ENCODE data around the gene CEMIP2.
A peak's percentile ranks its signal among the peaks of the same experiment; 100 is the strongest.

Gene CEMIP2

DNA sequence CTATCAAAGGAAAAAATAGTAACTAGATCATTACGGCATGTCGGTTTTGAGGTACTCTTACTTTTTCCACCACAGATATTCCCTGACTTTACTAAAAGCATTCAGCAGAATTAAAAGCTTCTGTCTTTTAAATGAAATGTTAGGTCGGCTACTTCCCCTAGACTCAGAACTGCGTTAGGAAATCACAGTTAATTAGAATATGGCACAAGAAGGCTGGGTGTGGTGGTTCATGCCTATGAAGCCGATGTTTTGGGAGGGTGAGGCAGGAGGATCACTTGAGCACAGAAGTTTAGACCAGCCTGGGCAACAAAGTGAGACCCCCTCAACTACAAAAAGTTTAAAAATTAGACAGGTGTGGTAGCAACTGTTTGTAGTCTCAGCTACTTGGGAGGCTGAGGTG is 24.4 kb downstream of the CEMIP2 start:
- DNase-seq (ENCODE audit: low read depth in 2 of 2), result no peak
- no peak overlapping the region for H3K4me3 ChIP-seq (replicated peaks in 1 of 2; ENCODE audit: low read depth in 2 of 2, low read length in 2 of 2)
- TF ChIP-seq, protein P1, sequence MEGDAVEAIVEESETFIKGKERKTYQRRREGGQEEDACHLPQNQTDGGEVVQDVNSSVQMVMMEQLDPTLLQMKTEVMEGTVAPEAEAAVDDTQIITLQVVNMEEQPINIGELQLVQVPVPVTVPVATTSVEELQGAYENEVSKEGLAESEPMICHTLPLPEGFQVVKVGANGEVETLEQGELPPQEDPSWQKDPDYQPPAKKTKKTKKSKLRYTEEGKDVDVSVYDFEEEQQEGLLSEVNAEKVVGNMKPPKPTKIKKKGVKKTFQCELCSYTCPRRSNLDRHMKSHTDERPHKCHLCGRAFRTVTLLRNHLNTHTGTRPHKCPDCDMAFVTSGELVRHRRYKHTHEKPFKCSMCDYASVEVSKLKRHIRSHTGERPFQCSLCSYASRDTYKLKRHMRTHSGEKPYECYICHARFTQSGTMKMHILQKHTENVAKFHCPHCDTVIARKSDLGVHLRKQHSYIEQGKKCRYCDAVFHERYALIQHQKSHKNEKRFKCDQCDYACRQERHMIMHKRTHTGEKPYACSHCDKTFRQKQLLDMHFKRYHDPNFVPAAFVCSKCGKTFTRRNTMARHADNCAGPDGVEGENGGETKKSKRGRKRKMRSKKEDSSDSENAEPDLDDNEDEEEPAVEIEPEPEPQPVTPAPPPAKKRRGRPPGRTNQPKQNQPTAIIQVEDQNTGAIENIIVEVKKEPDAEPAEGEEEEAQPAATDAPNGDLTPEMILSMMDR (IDR thresholded peaks at IDR 0.05; ENCODE audit: low read depth, low read length), result no peak

DNA sequence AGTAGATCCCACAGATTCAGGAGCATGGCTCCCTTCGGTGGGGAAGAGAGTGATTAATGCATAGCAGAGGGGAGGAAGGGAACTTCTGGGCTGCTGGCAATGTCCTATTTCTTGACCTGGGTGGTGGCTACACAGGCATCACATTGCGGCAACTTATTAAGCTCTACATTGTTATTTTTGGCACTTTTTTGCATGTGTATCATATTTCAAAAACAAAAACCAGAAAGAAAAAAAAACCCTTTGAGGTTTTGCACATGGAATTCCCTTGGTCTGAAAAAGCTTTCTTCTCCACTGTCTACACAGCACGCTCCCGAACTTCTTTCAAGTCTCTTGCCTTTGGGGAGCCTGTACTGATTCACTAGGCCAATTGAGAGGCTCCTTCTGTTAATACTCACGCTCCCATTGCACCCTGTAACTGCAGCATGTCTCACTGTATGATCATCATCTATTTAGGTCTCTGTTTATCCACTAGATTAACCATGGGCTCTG is 25.1 kb downstream of the CEMIP2 start:
- TF ChIP-seq, protein P1 (IDR thresholded peaks at IDR 0.05; ENCODE audit: low read depth, low read length), result no peak
- H3K4me3 ChIP-seq (replicated peaks in 1 of 2; ENCODE audit: low read depth in 2 of 2, low read length in 2 of 2), result no peak overlapping the region
- DNase-seq (ENCODE audit: low read depth in 2 of 2), result peak; percentile 73 to 87

DNA sequence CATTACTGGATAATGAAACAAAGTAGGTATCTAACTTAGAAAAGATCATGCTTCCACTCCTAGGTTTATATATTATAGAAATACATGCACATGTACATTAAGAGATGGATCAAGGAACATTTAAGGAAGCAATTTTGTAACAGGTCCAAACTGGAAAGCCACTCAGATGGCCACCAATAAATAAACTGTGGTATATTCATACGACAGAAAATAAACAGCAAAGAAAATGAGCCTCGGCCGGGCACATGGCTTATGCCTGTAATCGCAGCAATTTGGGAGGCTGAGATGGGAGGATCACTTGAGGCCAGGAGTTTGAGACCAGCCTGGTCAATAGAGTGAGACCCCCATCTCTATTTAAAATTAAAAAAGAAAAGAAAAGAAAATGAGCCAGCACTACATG is 25.6 kb downstream of the CEMIP2 start:
- TF ChIP-seq, protein P1 (IDR thresholded peaks at IDR 0.05; ENCODE audit: low read depth, low read length), result no peak
- DNase-seq (ENCODE audit: low read depth in 2 of 2), result no peak
- no peak overlapping the region for H3K4me3 ChIP-seq (replicated peaks in 1 of 2; ENCODE audit: low read depth in 2 of 2, low read length in 2 of 2)

DNA sequence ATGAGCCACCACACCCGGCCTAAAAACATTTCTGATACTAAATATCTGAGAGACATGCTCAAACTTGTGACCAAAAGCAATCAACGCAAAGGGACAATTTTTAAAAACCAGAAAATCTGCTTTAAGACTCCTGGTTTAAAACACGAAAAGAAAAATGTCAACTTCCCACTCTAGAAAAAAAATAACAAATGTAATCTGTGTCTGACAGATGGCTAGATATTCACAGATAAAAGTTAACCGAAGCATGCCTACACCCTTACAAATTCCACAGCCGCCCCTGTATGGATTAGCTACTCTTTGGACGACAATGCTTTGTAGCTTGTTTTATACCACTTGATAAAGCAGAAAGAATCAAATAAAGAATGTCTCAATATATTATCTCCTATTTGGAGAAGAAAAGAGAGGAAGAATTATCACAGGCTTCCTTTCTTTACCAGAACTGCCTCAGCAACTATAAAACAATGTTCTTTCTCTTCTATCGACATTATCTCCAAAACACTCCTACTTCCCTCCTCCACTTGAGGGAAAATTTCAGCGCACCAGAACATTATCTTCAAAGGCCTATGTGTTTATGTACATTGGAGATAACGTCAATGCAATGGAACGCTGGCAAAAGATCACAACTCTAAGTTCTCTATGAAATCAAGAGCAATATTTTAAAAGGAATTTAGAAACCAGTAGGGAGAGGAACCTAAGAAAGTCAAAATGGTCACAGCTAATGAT is 26.2 kb downstream of the CEMIP2 start:
- no peak overlapping the region for H3K4me3 ChIP-seq (replicated peaks in 1 of 2; ENCODE audit: low read depth in 2 of 2, low read length in 2 of 2)
- TF ChIP-seq, protein P1 (IDR thresholded peaks at IDR 0.05; ENCODE audit: low read depth, low read length), result no peak
- peak; percentile 71 to 78 for DNase-seq (ENCODE audit: low read depth in 2 of 2)

DNA sequence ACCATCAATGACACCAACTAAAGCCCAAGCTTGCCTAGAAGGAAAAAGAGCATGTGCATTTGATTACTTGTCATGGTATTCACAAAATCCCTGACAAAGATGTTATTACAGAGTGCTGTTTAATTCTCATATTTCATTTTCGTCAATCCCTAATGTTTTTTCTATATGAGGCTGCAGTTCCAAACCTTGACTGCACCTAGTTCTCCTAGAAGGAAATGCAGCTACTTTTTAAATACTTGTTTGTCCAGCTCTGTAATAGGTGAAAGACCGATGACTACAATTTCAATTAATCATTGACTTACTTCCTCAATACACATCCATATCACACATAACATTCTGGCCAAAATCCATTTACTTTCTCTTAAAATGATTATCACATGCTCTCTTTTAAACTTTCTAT is 28.1 kb downstream of the CEMIP2 start:
- no peak for DNase-seq (ENCODE audit: low read depth in 2 of 2)
- no peak overlapping the region for H3K4me3 ChIP-seq (replicated peaks in 1 of 2; ENCODE audit: low read depth in 2 of 2, low read length in 2 of 2)
- TF ChIP-seq, protein P1 (IDR thresholded peaks at IDR 0.05; ENCODE audit: low read depth, low read length), result no peak

DNA sequence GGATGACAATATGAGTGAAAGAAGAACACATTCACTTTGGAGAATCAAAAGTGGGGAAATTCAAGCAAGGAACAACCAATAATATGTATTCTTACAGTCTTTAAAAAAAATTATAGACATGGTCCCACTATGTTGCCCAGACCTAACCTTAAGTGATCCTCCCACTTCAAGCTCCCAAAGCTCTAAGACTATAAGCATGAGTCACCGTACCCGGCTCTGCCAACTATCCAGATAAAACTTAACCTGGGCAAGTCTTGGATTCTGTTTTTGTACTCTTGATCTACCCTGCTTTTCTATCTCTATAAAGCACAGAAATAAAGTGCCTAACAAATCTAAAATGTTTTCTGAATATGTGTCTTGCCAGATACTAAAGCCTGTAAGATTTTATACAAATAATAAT is 30.9 kb downstream of the CEMIP2 start:
- H3K4me3 ChIP-seq (replicated peaks in 1 of 2; ENCODE audit: low read depth in 2 of 2, low read length in 2 of 2), result no peak overlapping the region
- TF ChIP-seq, protein P1 (IDR thresholded peaks at IDR 0.05; ENCODE audit: low read depth, low read length), result no peak
- DNase-seq (ENCODE audit: low read depth in 2 of 2), result peak; percentile 40 to 44

DNA sequence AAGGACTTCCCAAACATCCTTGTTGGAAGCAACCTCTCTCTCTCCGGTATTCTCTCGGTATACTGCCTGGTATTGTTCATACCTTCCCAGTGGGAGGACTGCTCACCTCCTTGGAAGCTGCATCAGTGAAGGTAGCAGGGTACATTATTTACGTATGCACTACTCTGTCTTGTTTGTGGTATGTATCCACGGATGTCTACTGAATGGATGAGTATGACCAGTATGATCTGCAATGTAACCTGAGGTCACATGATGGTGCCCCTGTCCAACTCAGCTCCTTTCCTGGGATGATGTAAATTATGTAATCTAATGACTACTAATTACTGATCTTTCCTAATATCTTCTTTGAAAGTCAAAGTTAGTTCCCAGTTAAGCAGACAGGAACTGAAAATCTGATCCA is 32.1 kb downstream of the CEMIP2 start:
- DNase-seq (ENCODE audit: low read depth in 2 of 2), result no peak
- TF ChIP-seq, protein P1 (IDR thresholded peaks at IDR 0.05; ENCODE audit: low read depth, low read length), result no peak
- no peak overlapping the region for H3K4me3 ChIP-seq (replicated peaks in 1 of 2; ENCODE audit: low read depth in 2 of 2, low read length in 2 of 2)

All from cardiac fibroblast (primary cell).